ENCODE data around the gene SCFD2.
"Not testable (repeated sequence)": the region's sequence is repeated elsewhere in the genome, so short reads cannot be mapped to it uniquely, and the experiment has no call there.

Gene SCFD2

GRCh38 chr4:53040459-53040815 is 325.4 kb downstream of the SCFD2 start:
- DNase-seq, result no peak

GRCh38 chr4:53039741-53040458 is 326.0 kb downstream of the SCFD2 start:
- no peak for DNase-seq

GRCh38 chr4:53037892-53038291 is 328.0 kb downstream of the SCFD2 start:
- DNase-seq, result no peak

- not testable (repeated sequence) for DNase-seq
These were observed 333.0 kb downstream of the SCFD2 start for GRCh38 chr4:53032908-53033307.

GRCh38 chr4:53026233-53026632 is 339.6 kb downstream of the SCFD2 start:
- no peak for DNase-seq

GRCh38 chr4:53023677-53024299 is 342.1 kb downstream of the SCFD2 start:
- DNase-seq, result no peak

- no peak for DNase-seq
These were observed 343.3 kb downstream of the SCFD2 start for GRCh38 chr4:53022513-53023100.

GRCh38 chr4:53021754-53022512 is 343.9 kb downstream of the SCFD2 start:
- DNase-seq, result no peak

GRCh38 chr4:53019485-53020382 is 346.1 kb downstream of the SCFD2 start:
- DNase-seq, result no peak

- no peak for DNase-seq
These were observed 347.4 kb downstream of the SCFD2 start for GRCh38 chr4:53018471-53018870.

- no peak for DNase-seq
These were observed 349.6 kb downstream of the SCFD2 start for GRCh38 chr4:53016099-53016820.

GRCh38 chr4:53015681-53016080 is 350.2 kb downstream of the SCFD2 start:
- DNase-seq, result no peak

- DNase-seq, result no peak
These were observed 351.0 kb downstream of the SCFD2 start for GRCh38 chr4:53014881-53015280.

GRCh38 chr4:53013873-53014775 is 351.7 kb downstream of the SCFD2 start:
- no peak for DNase-seq

GRCh38 chr4:53012738-53013137 is 353.1 kb downstream of the SCFD2 start:
- no peak for DNase-seq

- DNase-seq, result no peak
These were observed 354.5 kb downstream of the SCFD2 start for GRCh38 chr4:53011259-53011905.

GRCh38 chr4:53010318-53010717 is 355.5 kb downstream of the SCFD2 start:
- DNase-seq, result no peak

GRCh38 chr4:53009824-53010223 is 356.0 kb downstream of the SCFD2 start:
- DNase-seq, result no peak

- no peak for DNase-seq
These were observed 358.8 kb downstream of the SCFD2 start for GRCh38 chr4:53007024-53007423.

- DNase-seq, result no peak
These were observed 360.1 kb downstream of the SCFD2 start for GRCh38 chr4:53005808-53006207.
